Stimulated activated CD4-positive, alpha-beta T cell treated with anti-CD3 and anti-CD28 coated beads, Interleukin-15, amount 100 ng/mL, for 1 hour (primary cell): ENCODE measurements around the gene JAKMIP2.

Source experiments
- DNase-seq, 2 donors: peaks; one replicate each; pipeline ENCODE4 v3.0.0-alpha.2; 2020; ENCODE audit warnings: low read depth in 1 of 2, low spot score in 1 of 2

The JAKMIP2 gene

DNA sequence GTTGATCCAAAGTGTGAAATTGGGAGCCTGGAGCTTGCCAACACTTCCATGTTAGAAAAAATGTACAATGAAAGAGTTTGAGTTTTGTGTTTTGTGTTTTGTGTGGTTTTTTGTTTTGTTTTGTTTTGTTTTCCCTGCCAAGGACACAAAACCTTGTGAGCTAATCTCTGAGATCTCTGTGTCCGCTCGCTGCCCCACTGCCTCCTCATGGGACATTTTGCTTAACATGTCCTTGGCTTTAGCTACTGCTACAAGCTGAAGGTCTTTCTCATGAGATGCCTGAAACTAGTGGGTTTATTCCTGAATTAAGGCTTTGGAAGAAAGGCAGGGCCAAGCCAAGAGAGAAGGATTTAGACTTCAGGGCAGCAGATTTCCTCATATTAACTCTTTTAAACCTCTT lies 7.3 kb upstream of the JAKMIP2 start:
- DNase-seq: no peak

DNA sequence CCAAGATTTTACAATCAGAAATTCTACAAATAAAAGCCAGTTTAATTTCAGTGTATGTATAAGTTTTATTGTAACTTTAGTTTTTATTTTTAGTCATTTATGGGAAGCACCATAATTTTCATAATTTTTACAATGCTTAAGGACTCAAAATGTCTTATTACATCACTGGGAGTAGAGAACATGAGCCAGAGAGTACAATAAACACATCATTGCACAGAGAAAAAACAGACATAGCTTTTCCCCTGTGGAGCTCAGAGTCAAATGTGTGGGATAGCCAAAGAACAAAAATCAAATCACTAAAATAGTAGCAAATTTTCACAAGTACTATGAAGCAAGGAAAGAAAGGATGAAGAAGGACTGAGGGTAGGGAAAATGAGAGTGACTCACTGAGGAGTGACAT lies 5.5 kb upstream of the JAKMIP2 start:
- no peak for DNase-seq

DNA sequence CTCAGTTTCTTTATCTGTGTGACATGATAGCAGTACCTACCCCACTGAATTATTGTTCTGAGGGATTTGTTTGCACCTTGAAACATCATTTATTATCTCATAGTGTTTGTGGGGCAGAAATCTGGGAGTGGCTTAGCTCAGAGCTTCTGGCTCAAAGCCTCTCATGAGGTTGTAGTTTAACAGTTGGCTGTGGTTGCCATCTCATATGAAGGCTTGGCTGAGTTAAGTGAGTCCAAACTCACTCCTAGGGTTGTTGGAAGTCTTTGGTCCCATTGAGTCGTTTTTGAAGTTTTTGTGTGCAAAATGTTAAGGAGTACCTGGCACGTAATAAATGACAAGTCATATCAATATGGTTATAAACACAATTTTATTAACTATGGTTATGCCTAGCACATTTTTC lies 3.6 kb upstream of the JAKMIP2 start:
- DNase-seq: no peak

DNA sequence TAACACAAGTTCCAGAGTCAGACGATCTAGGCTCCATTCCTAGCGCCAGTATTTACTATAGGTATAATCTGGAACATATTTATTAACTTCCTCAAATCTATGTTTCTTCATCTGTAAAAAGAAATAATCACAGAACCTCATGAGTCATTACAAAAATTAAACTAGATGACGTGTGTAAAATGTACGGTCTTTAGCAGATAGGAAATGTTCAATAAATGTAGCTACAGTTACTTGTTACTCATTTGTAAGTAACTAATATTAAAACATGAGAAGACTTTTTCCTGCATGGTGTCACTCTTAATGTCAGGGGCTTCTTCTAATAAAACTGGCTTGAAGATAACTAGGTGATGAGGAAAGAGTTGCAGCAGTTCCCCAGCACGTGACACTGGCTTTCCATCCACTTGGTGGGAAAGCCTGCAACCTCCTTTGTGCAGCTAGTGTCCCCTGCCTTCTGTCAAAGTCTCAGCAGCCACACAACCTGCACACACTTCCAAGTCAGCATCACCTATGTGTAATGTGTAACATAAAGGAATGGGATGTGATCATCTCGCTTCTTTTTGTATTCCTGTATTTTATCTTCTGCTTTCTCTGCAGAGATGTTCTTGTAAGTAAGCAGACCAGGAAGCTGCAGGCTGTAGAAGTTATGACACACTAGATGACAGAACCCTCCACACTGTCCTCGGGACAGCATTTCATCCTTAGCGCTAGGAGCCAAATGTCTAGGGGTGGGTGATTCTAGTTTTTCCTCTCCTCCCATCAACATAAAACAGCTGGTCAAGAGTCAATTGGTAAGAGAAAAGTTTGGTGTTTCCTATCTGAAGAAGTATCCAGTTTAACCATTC lies 1.8 kb upstream of the JAKMIP2 start:
- no peak for DNase-seq

- DNase-seq: no peak
Measured at GRCh38 chr5:147780924-147781573, 1.5 kb downstream of the JAKMIP2 start.

- no peak for DNase-seq
Measured at GRCh38 chr5:147779694-147780093, 2.8 kb downstream of the JAKMIP2 start.

DNA sequence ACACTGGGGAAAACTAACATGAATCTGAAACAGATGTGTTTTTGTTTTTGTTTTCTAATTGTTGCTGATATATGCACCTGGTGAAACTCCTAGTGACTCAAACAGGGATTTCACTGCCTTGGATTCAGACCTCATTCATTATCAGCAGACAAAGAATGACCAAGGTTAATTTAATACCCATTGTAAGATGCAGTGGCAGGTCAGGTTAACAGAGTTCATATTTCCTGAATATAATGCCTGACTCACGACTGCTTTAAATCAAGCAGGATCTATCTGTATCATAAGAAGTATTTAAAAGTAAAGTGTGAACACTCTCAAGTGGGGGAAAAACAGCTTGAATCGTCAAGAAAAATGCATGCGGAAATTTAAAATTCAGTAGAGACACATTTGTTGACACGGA lies 5.5 kb downstream of the JAKMIP2 start:
- DNase-seq: no peak

- no peak for DNase-seq
Measured at GRCh38 chr5:147773587-147773986, 8.9 kb downstream of the JAKMIP2 start.

GRCh38 chr5:147773139-147773538 lies 9.4 kb downstream of the JAKMIP2 start:
- DNase-seq: no peak

- no peak for DNase-seq
Measured at GRCh38 chr5:147767048-147767447, 15.5 kb downstream of the JAKMIP2 start.

GRCh38 chr5:147763791-147764525 lies 18.6 kb downstream of the JAKMIP2 start:
- DNase-seq: no peak

- DNase-seq: no peak
Measured at GRCh38 chr5:147760086-147760875, 22.2 kb downstream of the JAKMIP2 start.

- no peak for DNase-seq
Measured at GRCh38 chr5:147759441-147759840, 23.1 kb downstream of the JAKMIP2 start.

- DNase-seq: no peak
Measured at GRCh38 chr5:147756566-147756965, 26.0 kb downstream of the JAKMIP2 start.

- DNase-seq: no peak
Measured at GRCh38 chr5:147754372-147755122, 28.0 kb downstream of the JAKMIP2 start.

- no peak for DNase-seq
Measured at GRCh38 chr5:147753765-147754164, 28.8 kb downstream of the JAKMIP2 start.

- no peak for DNase-seq
Measured at GRCh38 chr5:147752666-147753290, 29.8 kb downstream of the JAKMIP2 start.

- DNase-seq: no peak
Measured at GRCh38 chr5:147752033-147752432, 30.5 kb downstream of the JAKMIP2 start.

GRCh38 chr5:147751156-147751830 lies 31.2 kb downstream of the JAKMIP2 start:
- DNase-seq: no peak
